Fibroblast of the conjunctiva (primary cell): ENCODE measurements around the gene ZNF845.
"Not testable (repeated sequence)": the region's sequence is repeated elsewhere in the genome, so short reads cannot be mapped to it uniquely, and the experiment has no call there.

ENCODE experiments used
- DNase-seq: peaks from one replicate; pipeline ENCODE4 v3.0.0-alpha.2; 2010; ENCODE audit warnings: low read depth

The ZNF845 gene

DNA sequence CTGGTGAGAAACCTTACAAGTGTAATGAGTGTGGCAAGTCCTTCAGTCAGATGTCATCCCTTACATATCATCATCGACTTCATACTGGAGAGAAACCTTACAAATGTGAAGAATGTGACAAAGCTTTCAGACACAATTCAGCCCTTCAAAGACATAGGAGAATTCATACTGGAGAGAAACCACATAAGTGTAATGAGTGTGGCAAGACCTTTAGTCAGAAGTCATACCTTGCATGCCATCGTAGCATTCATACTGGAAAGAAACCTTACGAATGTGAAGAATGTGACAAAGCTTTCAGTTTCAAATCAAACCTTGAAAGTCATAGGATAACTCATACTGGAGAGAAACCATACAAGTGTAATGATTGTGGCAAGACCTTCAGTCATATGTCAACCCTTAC is 47.8 kb downstream of the ZNF845 start:
- DNase-seq: no peak

GRCh38 chr19:53388168-53388567 is 54.6 kb downstream of the ZNF845 start:
- DNase-seq: no peak

- DNase-seq: no peak
These were observed 55.4 kb downstream of the ZNF845 start for GRCh38 chr19:53388904-53389303.

- DNase-seq: no peak
These were observed 56.0 kb downstream of the ZNF845 start for GRCh38 chr19:53389571-53389970.

- no peak for DNase-seq
These were observed 56.4 kb downstream of the ZNF845 start for GRCh38 chr19:53389978-53390377.

- no peak for DNase-seq
These were observed 61.0 kb downstream of the ZNF845 start for GRCh38 chr19:53394522-53394973.

DNA sequence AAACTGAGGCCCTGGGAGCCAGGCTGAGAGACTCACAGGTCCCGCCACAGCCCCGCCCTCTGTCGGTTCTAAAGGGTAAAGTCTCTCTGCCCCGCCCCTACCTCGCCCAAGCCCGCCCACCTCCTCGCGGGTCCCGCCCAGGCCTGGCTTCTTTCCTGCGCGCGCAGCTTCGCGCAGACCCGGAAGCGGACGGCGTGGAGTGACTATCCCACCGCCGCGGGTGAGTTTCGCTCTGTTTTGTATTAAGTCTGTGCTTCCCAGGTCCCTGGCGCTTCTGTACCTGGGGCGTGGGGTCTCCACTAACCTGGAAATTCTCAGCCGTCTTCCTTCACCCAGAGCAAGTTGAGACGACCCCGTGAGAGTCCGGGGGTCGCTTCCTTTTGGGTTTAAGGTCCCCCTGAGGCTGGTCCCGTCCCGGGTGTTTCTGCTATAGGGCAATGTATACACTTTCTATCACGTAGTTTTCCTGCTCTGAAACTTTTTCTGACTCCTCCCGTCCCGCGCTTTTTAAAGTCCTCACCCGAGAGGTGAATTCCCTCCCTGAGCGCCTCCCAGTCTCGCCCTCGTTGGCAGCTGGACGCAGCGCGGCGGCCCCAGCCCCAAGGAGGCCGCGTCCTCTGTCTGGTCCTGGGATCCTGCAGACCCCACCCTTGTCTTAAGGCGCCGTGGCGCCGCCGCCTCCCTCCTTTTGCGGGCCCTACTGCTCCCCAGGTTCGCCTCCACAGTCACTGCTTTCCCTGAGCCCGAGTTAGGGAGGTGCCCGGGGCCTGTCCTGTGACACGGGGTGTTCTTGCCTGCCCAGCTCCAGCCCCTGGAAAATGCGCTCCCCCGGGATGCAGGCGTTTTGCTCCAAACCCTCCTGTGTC is 61.7 kb downstream of the ZNF845 start, which contains the start of gene ZNF765:
Gene ZNF765, plus strand, starts transcription at position 176 of the 866 bp plus-strand sequence. CDS start 2,867 bp downstream, outside the sequence.
- peak; percentile 83 for DNase-seq

GRCh38 chr19:53395840-53396524 is 62.4 kb downstream of the ZNF845 start:
- DNase-seq: not testable (repeated sequence)

DNA sequence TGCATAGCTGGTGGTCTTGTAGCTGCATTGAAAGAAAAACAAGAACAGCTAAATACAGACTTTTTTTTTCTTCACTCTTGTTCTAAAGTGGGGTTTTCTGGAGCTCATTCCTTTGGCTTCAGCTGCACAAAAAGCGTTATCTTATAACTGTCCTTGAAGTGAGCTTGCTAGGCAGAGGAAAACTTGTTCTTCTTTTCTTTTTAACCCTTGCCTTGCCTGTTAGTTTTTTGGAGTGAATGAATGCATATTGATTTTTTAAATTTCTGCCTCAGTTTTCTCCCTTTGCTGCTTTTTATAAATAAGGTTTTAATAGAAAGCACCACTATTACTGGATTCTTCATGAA is 62.9 kb downstream of the ZNF845 start:
- no peak for DNase-seq

GRCh38 chr19:53397918-53398317 is 64.4 kb downstream of the ZNF845 start:
- DNase-seq: not testable (repeated sequence)
